GM19328 (cell line): ENCODE measurements around the gene TANGO6.
"Not testable (repeated sequence)": the region's sequence is repeated elsewhere in the genome, so short reads cannot be mapped to it uniquely, and the experiment has no call there.

Experiments
- ATAC-seq: cut with Tn5 transposase; IDR thresholded peaks from one replicate; pipeline ENCODE4 v1.9.1; 2021; ENCODE audit warnings: mild to moderate bottlenecking, moderate library complexity; ENCODE audit not compliant: unreplicated experiment

Gene TANGO6

GRCh38 chr16:69049603-69050375 is 206.5 kb downstream of the TANGO6 start:
- no peak for ATAC-seq

- ATAC-seq: not testable (repeated sequence)
These were observed 208.1 kb downstream of the TANGO6 start for GRCh38 chr16:69051517-69051830.

GRCh38 chr16:69055008-69055407 is 211.7 kb downstream of the TANGO6 start:
- no peak for ATAC-seq

- ATAC-seq: no peak
These were observed 212.6 kb downstream of the TANGO6 start for GRCh38 chr16:69055980-69056379.

- ATAC-seq: no peak
These were observed 213.1 kb downstream of the TANGO6 start for GRCh38 chr16:69056421-69056820.

GRCh38 chr16:69057400-69058378 is 214.4 kb downstream of the TANGO6 start:
- no peak for ATAC-seq

GRCh38 chr16:69063491-69063890 is 220.2 kb downstream of the TANGO6 start:
- not testable (repeated sequence) for ATAC-seq

GRCh38 chr16:69064124-69064763 is 220.9 kb downstream of the TANGO6 start:
- no peak for ATAC-seq

- no peak for ATAC-seq
These were observed 221.5 kb downstream of the TANGO6 start for GRCh38 chr16:69064764-69065313.

GRCh38 chr16:69069504-69069903 is 226.2 kb downstream of the TANGO6 start:
- no peak for ATAC-seq

- ATAC-seq: no peak
These were observed 227.7 kb downstream of the TANGO6 start for GRCh38 chr16:69071036-69071435.

GRCh38 chr16:69072640-69072974 is 229.3 kb downstream of the TANGO6 start:
- ATAC-seq: no peak

- no peak for ATAC-seq
These were observed 229.9 kb downstream of the TANGO6 start for GRCh38 chr16:69073181-69073702.

GRCh38 chr16:69077251-69077650 is 233.9 kb downstream of the TANGO6 start:
- ATAC-seq: no peak

GRCh38 chr16:69078073-69078472 is 234.7 kb downstream of the TANGO6 start:
- ATAC-seq: no peak

GRCh38 chr16:69079697-69080096 is 236.4 kb downstream of the TANGO6 start:
- no peak for ATAC-seq

GRCh38 chr16:69083306-69083941 is 240.1 kb downstream of the TANGO6 start:
- ATAC-seq: no peak

- ATAC-seq: no peak
These were observed 241.0 kb downstream of the TANGO6 start for GRCh38 chr16:69084289-69084688.

- no peak for ATAC-seq
These were observed 241.8 kb downstream of the TANGO6 start for GRCh38 chr16:69085032-69085695.

- ATAC-seq: no peak
These were observed 243.8 kb downstream of the TANGO6 start for GRCh38 chr16:69087161-69087581.
